PC-9 (cell line): ENCODE data around the gene PRKCB. TPM values are rescaled to one million over a fixed set of nuclear protein-coding genes. Genes with fewer than 3 reads are reported as not detected.

Source experiments
- BruUV-seq: library from RNA; stranded (reverse); fragments of 400-500 nt; replicated peaks from 2 replicates; lab custom pipeline; 2021; lab: Mats Ljungman, UMichigan
- CTCF ChIA-PET: fragments of 300-600 bp; sonication (Branson Sonifier 250); formaldehyde crosslinking; loops from one replicate; lab custom pipeline; 2022; ENCODE audit warnings: antibody characterized with exemption; lab: Charles Lee
- POLR2A ChIA-PET: fragments of 300-600 bp; sonication (Branson Sonifier 250); formaldehyde crosslinking; loops from one replicate; lab custom pipeline; 2022; ENCODE audit warnings: antibody characterized with exemption; ENCODE audit not compliant: unreplicated experiment; lab: Charles Lee
- DNase-seq, 2 experiments: peaks; one replicate each; pipeline versions ENCODE4 v3.0.0 to v3.0.0-alpha.2; 2015 to 2022; ENCODE audit warnings: mixed read lengths in 1 of 2
- H2AFZ ChIP-seq: fragments of 200-600 bp; sonication (generic); 2 replicates; pipeline ENCODE4 v1.8.1; 2017; ENCODE audit warnings: antibody characterized with exemption
- H3F3A ChIP-seq: fragments of 200-600 bp; sonication (generic); 2 replicates; pipeline ENCODE4 v1.8.1; 2017; ENCODE audit warnings: antibody characterized with exemption, mild to moderate bottlenecking, low read depth; ENCODE audit not compliant: insufficient read depth
- H3K27ac ChIP-seq: fragments of 200-600 bp; sonication (generic); 2 replicates; pipeline ENCODE4 v1.6.1; 2016; ENCODE audit warnings: mixed run types
- H3K27me3 ChIP-seq: fragments of 200-600 bp; sonication (generic); 2 replicates; pipeline ENCODE4 v1.6.1; 2016; ENCODE audit warnings: low read depth, mixed run types; ENCODE audit not compliant: insufficient read depth
- H3K36me3 ChIP-seq: fragments of 200-600 bp; sonication (generic); 2 replicates; pipeline ENCODE4 v1.6.1; 2016; ENCODE audit warnings: low read depth, mixed run types
- H3K4me1 ChIP-seq: fragments of 200-600 bp; sonication (generic); replicated peaks from 2 replicates; pipeline ENCODE4 v1.6.1; 2016; ENCODE audit warnings: mixed run types; ENCODE audit not compliant: insufficient read depth
- H3K4me2 ChIP-seq: fragments of 200-600 bp; sonication (generic); 2 replicates; pipeline ENCODE4 v1.6.1; 2017; ENCODE audit warnings: mixed run types
- H3K4me3 ChIP-seq: fragments of 200-600 bp; sonication (generic); 2 replicates; pipeline ENCODE4 v1.6.1; 2016; ENCODE audit warnings: mixed run types
- H3K79me2 ChIP-seq: fragments of 200-600 bp; sonication (generic); 2 replicates; pipeline ENCODE4 v1.6.1; 2017; ENCODE audit warnings: low read depth, mixed run types
- H3K9me2 ChIP-seq: fragments of 200-600 bp; sonication (generic); 2 replicates; pipeline ENCODE4 v1.8.1; 2017; ENCODE audit warnings: mild to moderate bottlenecking; ENCODE audit not compliant: insufficient read depth
- H3K9me3 ChIP-seq: fragments of 200-600 bp; sonication (generic); 2 replicates; pipeline ENCODE4 v1.8.1; 2016; ENCODE audit warnings: low read depth; ENCODE audit not compliant: insufficient read depth
- H4K20me1 ChIP-seq: fragments of 200-600 bp; sonication (generic); 2 replicates; pipeline ENCODE4 v1.8.1; 2017; ENCODE audit not compliant: insufficient read depth
- CTCF ChIP-seq: fragments of 200-600 bp; sonication (generic); conservative IDR thresholded peaks from 2 replicates; pipeline ENCODE4 v1.6.1; 2017; ENCODE audit warnings: mixed run types, antibody characterized with exemption, mild to moderate bottlenecking, moderate library complexity
- EZH2 ChIP-seq: fragments of 200-600 bp; sonication (generic); IDR thresholded peaks from 2 replicates; pipeline ENCODE4 v1.8.0; 2017; ENCODE audit warnings: antibody characterized with exemption, low read depth
- intact Hi-C: fragments of 100-400 bp; cut with micrococcal nuclease; formaldehyde crosslinking; loops from one replicate; pipeline ENCODE4 v1.10.0; 2022; ENCODE audit not compliant: unreplicated experiment
- total RNA-seq: library from RNA; stranded (reverse); gene quantifications from 2 replicates; pipeline ENCODE4 v1.2.3, GENCODE V29; 2021

PRKCB gene
- total RNA-seq, 1 experiment from 2014 or later, result not detected

- H3K27ac ChIP-seq, result no peak overlapping the region
- ChIA-PET POLR2A (no interaction called here), CTCF (no interaction called here)
- no peaks in the 10 kb centered on the region for H3K9me3 ChIP-seq
- intact Hi-C loops, result no loop called here
- H3F3A ChIP-seq, result no peaks in the 10 kb centered on the region
- no peak overlapping the region for H3K4me3 ChIP-seq
- H4K20me1 ChIP-seq, result no peaks in the 10 kb centered on the region
- no peaks in the 10 kb centered on the region for H3K4me1 ChIP-seq
- no peaks in the 10 kb centered on the region for H3K36me3 ChIP-seq
- TF ChIP-seq CTCF (no peak), EZH2 (no peak)
- H3K27me3 ChIP-seq, result peaks cover 74% of the 10 kb centered on the region
- no peak for DNase-seq
- H3K9me2 ChIP-seq, result no peaks in the 10 kb centered on the region
- no peak overlapping the region for H2AFZ ChIP-seq
- no peaks in the 10 kb centered on the region for H3K79me2 ChIP-seq
- no TSS peak for BruUV-seq
- no peak overlapping the region for H3K4me2 ChIP-seq
These were observed 352.3 kb downstream of the PRKCB start for GRCh38 chr16:24188021-24188542.

GRCh38 chr16:24188751-24189318 lies 353.1 kb downstream of the PRKCB start:
- ChIA-PET POLR2A (no interaction called here), CTCF (interaction anchor here (0.5 kb wide), 1 partner anchor 1313 kb away, joined by 3 read pairs; no protein-coding TSS in a partner anchor)
- H3K27ac ChIP-seq, result no peak overlapping the region

GRCh38 chr16:24189941-24190340 lies 354.2 kb downstream of the PRKCB start:
- BruUV-seq, result no TSS peak
- ChIA-PET CTCF (no interaction called here), POLR2A (no interaction called here)
- Histone ChIP-seq H3K9me3 (no peaks in the 10 kb centered on the region), H3K4me3 (no peak overlapping the region), H3F3A (no peaks in the 10 kb centered on the region), H3K27ac (no peak overlapping the region), H2AFZ (no peak overlapping the region), H3K79me2 (no peaks in the 10 kb centered on the region), H3K36me3 (no peaks in the 10 kb centered on the region), H4K20me1 (no peaks in the 10 kb centered on the region), H3K9me2 (no peaks in the 10 kb centered on the region), H3K4me2 (no peak overlapping the region), H3K27me3 (peaks cover 70% of the 10 kb centered on the region), H3K4me1 (no peaks in the 10 kb centered on the region)
- no peak for DNase-seq
- intact Hi-C loops, result no loop called here
- TF ChIP-seq EZH2 (no peak), CTCF (no peak)

More at GRCh38 chr16:24188751-24189318, 353.1 kb downstream of the PRKCB start:
- DNase-seq, result no peak
- Histone ChIP-seq H3K27me3 (peaks cover 70% of the 10 kb centered on the region), H3K4me2 (no peak overlapping the region), H3F3A (no peaks in the 10 kb centered on the region), H3K4me1 (no peaks in the 10 kb centered on the region), H4K20me1 (no peaks in the 10 kb centered on the region), H3K4me3 (no peak overlapping the region), H3K79me2 (no peaks in the 10 kb centered on the region), H2AFZ (no peak overlapping the region), H3K36me3 (no peaks in the 10 kb centered on the region), H3K9me2 (no peaks in the 10 kb centered on the region), H3K9me3 (no peaks in the 10 kb centered on the region)
- TF ChIP-seq EZH2 (no peak), CTCF (no peak)
- intact Hi-C loops, result no loop called here
- BruUV-seq, result no TSS peak
